Thoracic aorta (tissue), 2 donors: ENCODE measurements around the gene SELENOW. TPM values are rescaled to one million over a fixed set of nuclear protein-coding genes. Genes with fewer than 3 reads are reported as not detected.
"Not testable (repeated sequence)": the region's sequence is repeated elsewhere in the genome, so short reads cannot be mapped to it uniquely, and the experiment has no call there.

Source experiments
- ATAC-seq: fragments of 150-250 bp; one replicate; pipeline ENCODE4 v1.8.0; 2017; ENCODE audit warnings: low read depth; ENCODE audit not compliant: insufficient number of reproducible peaks, low FRiP score
- DNase-seq: peaks from one replicate; pipeline ENCODE4 v3.0.0-alpha.2; 2020; ENCODE audit warnings: low spot score
- H3K27ac ChIP-seq, 2 donors: fragments of 200-600 bp; sonication (generic); 1 replicate in 1 of 2; 2 replicates in 1 of 2; pipeline ENCODE4 v1.5.1; 2016; ENCODE audit warnings: mild to moderate bottlenecking in 2 of 2, moderate library complexity in 2 of 2
- H3K27me3 ChIP-seq: fragments of 200-600 bp; sonication (generic); replicated peaks from 2 replicates; pipeline ENCODE4 v1.6.0; 2016; ENCODE audit warnings: mild to moderate bottlenecking; ENCODE audit not compliant: insufficient read depth
- H3K36me3 ChIP-seq: fragments of 200-600 bp; sonication (generic); one replicate; pipeline ENCODE4 v1.5.1; 2016
- H3K4me1 ChIP-seq, 2 donors: fragments of 200-600 bp; sonication (generic); 1 replicate in 1 of 2; 2 replicates in 1 of 2; pipeline versions ENCODE4 v1.5.1 to v1.6.0; 2016; ENCODE audit warnings: low read depth in 2 of 2, mild to moderate bottlenecking in 1 of 2; ENCODE audit not compliant: control insufficient read depth in 1 of 2
- H3K4me3 ChIP-seq: fragments of 200-600 bp; sonication (generic); 2 replicates; pipeline ENCODE4 v1.5.1; 2016; ENCODE audit warnings: mild to moderate bottlenecking
- H3K9me3 ChIP-seq: fragments of 200-600 bp; sonication (generic); 2 replicates; pipeline ENCODE4 v1.5.1; 2016
- total RNA-seq, 2 donors: library from RNA; depleted of rRNA; stranded (reverse); fragments of >200 nt; gene quantifications; one replicate each; pipeline versions ENCODE4 v1.1.0 to v1.2.3, GENCODE V29; 2016
- TF ChIP-seq, protein P1 (sequence below): fragments of 200-600 bp; sonication (generic); IDR thresholded peaks from one replicate; pipeline ENCODE4 v1.5.1; 2019; ENCODE audit warnings: antibody characterized with exemption

SELENOW gene
- total RNA-seq, 2 donors from 2014 or later, result 504 to 1,102 TPM

DNA sequence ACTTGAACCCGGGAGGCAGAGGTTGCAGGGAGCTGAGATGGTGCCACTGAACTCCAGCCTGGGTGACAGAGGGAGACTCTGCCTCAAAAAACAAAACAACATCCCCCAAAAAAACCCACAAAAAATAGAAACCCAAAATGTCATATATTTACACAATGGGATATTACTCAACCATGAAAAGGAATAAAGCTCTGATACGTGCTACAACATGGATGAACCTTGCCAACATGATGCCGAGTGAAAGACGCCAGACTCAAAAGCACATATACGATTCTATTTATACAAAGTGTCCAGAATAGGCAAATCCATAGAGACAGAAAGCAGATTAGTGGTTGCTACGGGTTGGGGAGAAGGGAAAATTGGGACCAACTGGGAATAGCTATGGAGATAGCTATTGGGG is 27.9 kb downstream of the SELENOW start:
- H3K9me3 ChIP-seq, result no peaks in the 10 kb centered on the region
- TF ChIP-seq, protein P1, sequence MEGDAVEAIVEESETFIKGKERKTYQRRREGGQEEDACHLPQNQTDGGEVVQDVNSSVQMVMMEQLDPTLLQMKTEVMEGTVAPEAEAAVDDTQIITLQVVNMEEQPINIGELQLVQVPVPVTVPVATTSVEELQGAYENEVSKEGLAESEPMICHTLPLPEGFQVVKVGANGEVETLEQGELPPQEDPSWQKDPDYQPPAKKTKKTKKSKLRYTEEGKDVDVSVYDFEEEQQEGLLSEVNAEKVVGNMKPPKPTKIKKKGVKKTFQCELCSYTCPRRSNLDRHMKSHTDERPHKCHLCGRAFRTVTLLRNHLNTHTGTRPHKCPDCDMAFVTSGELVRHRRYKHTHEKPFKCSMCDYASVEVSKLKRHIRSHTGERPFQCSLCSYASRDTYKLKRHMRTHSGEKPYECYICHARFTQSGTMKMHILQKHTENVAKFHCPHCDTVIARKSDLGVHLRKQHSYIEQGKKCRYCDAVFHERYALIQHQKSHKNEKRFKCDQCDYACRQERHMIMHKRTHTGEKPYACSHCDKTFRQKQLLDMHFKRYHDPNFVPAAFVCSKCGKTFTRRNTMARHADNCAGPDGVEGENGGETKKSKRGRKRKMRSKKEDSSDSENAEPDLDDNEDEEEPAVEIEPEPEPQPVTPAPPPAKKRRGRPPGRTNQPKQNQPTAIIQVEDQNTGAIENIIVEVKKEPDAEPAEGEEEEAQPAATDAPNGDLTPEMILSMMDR, result no peak

DNA sequence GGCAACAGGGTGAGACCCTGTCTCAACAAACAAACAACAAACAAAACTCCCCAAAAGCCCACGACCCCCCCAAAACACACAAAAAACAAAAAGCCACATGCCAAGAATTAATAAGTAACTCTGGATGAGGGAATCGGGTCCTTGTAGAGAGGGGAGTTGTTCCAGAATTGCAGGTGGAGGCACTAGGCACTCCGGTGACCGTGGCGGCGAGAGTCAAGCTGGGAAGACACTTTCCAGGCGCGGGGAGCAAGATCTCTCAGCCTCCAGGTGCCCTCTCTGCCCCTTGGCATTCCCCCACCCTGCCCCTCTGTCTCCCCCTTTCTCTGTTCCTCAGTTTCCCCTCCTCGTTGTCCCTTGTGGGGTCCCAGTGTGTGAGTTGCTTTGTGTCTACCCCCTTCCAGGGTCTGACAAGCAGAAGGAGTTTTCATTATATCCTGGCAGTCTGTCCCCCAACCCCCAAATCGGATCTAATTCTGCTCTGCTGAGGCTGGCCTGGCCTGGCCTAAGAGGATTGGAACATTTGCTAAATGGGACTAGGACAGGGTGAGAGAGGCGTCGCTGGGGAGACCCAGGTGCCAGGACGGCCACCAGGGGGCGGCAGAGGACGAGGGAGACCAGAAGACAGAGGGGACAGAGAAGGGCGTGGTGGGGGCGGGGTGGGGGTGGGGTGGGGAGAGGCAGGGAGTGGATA is 34.9 kb downstream of the SELENOW start:
- DNase-seq, result no peak
- H3K4me1 ChIP-seq, result no peaks in the 10 kb centered on the region
- ATAC-seq, result no peak

More for the DNA sequence above, 27.9 kb downstream of the SELENOW start:
- Histone ChIP-seq H3K36me3 (no peaks in the 10 kb centered on the region), H3K4me1 (no peaks in the 10 kb centered on the region), H3K27ac (no peak overlapping the region), H3K4me3 (no peak overlapping the region), H3K27me3 (no peaks in the 10 kb centered on the region)
- DNase-seq, result no peak
- no peak for ATAC-seq

DNA sequence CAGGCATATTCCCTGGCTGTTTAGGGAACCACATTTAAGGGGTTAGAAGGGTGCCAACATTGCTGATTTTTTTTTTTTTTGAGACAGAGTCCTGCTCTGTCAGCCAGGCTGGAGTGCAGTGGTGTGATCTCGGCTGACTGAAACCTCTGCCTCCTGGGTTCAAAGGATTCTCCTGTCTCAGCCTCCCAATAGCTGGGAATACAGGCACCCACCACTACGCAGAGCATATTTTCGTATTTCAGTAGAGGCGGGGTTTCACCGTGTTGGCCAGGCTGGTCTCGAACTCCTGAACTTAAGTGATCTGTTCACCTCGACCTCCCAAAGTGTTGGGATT is 35.5 kb downstream of the SELENOW start:
- no peaks in the 10 kb centered on the region for H3K36me3 ChIP-seq
- H3K4me3 ChIP-seq, result no peak overlapping the region
- no peaks in the 10 kb centered on the region for H3K4me1 ChIP-seq
- TF ChIP-seq, protein P1, result no peak
- no peaks in the 10 kb centered on the region for H3K9me3 ChIP-seq
- no peaks in the 10 kb centered on the region for H3K27me3 ChIP-seq
- ATAC-seq (no peak), DNase-seq (no peak)
- H3K27ac ChIP-seq, result no peak overlapping the region

More for the DNA sequence above, 34.9 kb downstream of the SELENOW start:
- Histone ChIP-seq H3K27ac (no peak overlapping the region), H3K9me3 (no peaks in the 10 kb centered on the region), H3K27me3 (no peaks in the 10 kb centered on the region), H3K4me3 (no peak overlapping the region), H3K36me3 (no peaks in the 10 kb centered on the region)
- TF ChIP-seq, protein P1, result peak; percentile 47

DNA sequence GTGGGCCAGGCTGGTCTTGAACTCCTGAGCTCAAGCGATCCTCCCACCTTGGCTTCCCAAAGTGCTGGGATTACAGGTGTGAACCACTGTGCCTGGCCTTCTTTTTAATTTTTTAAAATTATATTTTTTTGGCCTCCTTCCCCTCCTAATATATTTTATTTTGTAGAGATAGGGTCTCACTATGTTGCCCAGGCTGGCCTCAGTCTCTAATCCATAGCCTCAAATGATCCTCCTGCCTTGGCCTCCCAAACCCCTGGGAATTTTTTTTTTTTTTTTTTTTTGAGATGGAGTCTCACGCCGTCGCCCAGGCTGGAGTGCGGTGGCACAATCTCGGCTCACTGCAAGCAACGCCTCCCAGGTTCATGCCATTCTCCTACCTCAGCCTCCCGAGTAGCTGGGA is 37.8 kb downstream of the SELENOW start:
- DNase-seq, H3K4me1 ChIP-seq, H3K36me3 ChIP-seq, H3K27ac ChIP-seq, H3K27me3 ChIP-seq, H3K9me3 ChIP-seq, ATAC-seq, H3K4me3 ChIP-seq: not testable (repeated sequence)

DNA sequence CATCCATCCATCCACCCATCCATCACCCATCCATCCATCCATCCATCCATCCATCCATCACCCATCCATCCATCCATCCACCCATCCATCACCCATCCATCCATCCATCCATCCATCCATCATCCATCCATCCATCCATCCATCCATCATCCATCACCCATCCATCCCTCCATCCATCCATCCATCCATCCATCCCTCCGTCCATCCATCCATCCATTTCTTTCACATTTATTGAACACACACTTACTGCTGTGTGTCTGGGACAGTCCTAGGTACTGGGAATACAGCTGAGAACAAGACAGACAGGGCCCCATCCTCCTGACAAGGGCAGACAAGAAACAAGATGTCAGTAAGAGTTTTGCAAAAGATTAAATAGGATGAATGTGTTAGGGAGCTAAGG is 39.7 kb downstream of the SELENOW start:
- not testable (repeated sequence) for H3K4me1 ChIP-seq, ATAC-seq, DNase-seq, H3K9me3 ChIP-seq, H3K4me3 ChIP-seq, H3K36me3 ChIP-seq, H3K27ac ChIP-seq, H3K27me3 ChIP-seq

DNA sequence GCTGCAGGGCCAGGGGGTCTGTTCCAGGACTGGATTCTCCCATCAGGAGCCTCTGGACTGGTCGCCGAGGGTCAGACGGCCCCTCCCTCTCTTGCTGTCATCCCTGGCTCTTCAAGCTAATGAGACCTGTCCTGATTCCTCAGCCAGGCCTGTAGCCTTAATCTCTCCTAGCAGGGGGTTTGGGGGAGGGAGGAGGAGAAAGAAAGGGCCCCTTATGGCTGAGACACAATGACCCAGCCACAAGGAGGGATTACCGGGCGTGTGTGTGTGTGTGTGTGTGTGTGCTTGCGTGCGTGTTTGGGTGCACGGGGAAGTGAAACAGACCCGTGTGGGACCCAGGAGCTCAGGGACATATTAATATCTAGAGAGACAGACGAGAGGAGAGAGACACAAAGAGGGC is 41.4 kb downstream of the SELENOW start:
- Histone ChIP-seq H3K36me3 (no peaks in the 10 kb centered on the region), H3K27me3 (no peaks in the 10 kb centered on the region), H3K9me3 (no peaks in the 10 kb centered on the region), H3K27ac (no peak overlapping the region), H3K4me3 (no peak overlapping the region), H3K4me1 (no peaks in the 10 kb centered on the region)
- TF ChIP-seq, protein P1, result no peak
- ATAC-seq (no peak), DNase-seq (no peak)
